Vagina (tissue), 2 donors: ENCODE measurements around the gene MEGF6.

ENCODE experiments used
- POLR2AphosphoS5 ChIP-seq, 2 donors: sonication (generic); formaldehyde crosslinking; IDR thresholded peaks; one replicate each; pipeline ENCODE4 v1.9.0; 2017; ENCODE audit warnings: antibody characterized with exemption in 2 of 2, mild to moderate bottlenecking in 2 of 2, low read depth in 1 of 2; ENCODE audit not compliant: insufficient read depth in 1 of 2
- TF ChIP-seq, protein P1 (sequence below), 3 experiments: fragments of 450-650 bp in 2 of 3; fragments of 200-600 bp in 1 of 3; sonication (generic) in 1 of 3; IDR thresholded peaks; one replicate each; pipeline ENCODE4 v1.5.1; 2017 to 2019; ENCODE audit warnings: antibody characterized with exemption in 3 of 3, mild to moderate bottlenecking in 2 of 3, moderate library complexity in 2 of 3

GRCh38 chr1:3598051-3598491 is 13.2 kb downstream of the MEGF6 start:
- TF ChIP-seq, protein P1, sequence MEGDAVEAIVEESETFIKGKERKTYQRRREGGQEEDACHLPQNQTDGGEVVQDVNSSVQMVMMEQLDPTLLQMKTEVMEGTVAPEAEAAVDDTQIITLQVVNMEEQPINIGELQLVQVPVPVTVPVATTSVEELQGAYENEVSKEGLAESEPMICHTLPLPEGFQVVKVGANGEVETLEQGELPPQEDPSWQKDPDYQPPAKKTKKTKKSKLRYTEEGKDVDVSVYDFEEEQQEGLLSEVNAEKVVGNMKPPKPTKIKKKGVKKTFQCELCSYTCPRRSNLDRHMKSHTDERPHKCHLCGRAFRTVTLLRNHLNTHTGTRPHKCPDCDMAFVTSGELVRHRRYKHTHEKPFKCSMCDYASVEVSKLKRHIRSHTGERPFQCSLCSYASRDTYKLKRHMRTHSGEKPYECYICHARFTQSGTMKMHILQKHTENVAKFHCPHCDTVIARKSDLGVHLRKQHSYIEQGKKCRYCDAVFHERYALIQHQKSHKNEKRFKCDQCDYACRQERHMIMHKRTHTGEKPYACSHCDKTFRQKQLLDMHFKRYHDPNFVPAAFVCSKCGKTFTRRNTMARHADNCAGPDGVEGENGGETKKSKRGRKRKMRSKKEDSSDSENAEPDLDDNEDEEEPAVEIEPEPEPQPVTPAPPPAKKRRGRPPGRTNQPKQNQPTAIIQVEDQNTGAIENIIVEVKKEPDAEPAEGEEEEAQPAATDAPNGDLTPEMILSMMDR (IDR thresholded peaks at IDR 0.05) = no peak
- TF ChIP-seq POLR2AphosphoS5 (IDR thresholded peaks at IDR 0.05; ENCODE audit: insufficient read depth in 1 of 2, low read depth in 1 of 2) = no peak
